Hepatocyte (in vitro differentiated cells): Measurements from ENCODE around the gene ZNF407. TPM values are rescaled to one million over a fixed set of nuclear protein-coding genes. Genes with fewer than 3 reads are reported as not detected.

ENCODE experiments used
- DNase-seq: peaks from one replicate; pipeline ENCODE4 v3.0.0-alpha.2; 2016; ENCODE audit warnings: low spot score
- H2AFZ ChIP-seq: fragments of 200-600 bp; sonication (generic); 2 replicates; pipeline ENCODE4 v1.6.0; 2016; ENCODE audit warnings: antibody characterized with exemption, mild to moderate bottlenecking
- H3K27ac ChIP-seq: fragments of 200-600 bp; sonication (generic); 2 replicates; pipeline ENCODE4 v1.5.1; 2016; ENCODE audit warnings: mild to moderate bottlenecking
- H3K27me3 ChIP-seq: fragments of 200-600 bp; sonication (generic); 2 replicates; pipeline ENCODE4 v1.6.1; 2016
- H3K36me3 ChIP-seq: fragments of 200-600 bp; sonication (generic); replicated peaks from 2 replicates; pipeline ENCODE4 v1.5.1; 2016; ENCODE audit warnings: low read depth; ENCODE audit not compliant: insufficient read depth
- H3K4me1 ChIP-seq: fragments of 200-600 bp; sonication (generic); 2 replicates; pipeline ENCODE4 v1.5.1; 2016; ENCODE audit warnings: mild to moderate bottlenecking, moderate library complexity; ENCODE audit not compliant: insufficient read depth
- H3K4me2 ChIP-seq: fragments of 200-600 bp; sonication (generic); 2 replicates; pipeline ENCODE4 v1.6.0; 2016
- H3K4me3 ChIP-seq: fragments of 200-600 bp; sonication (generic); 2 replicates; pipeline ENCODE4 v1.5.1; 2016; ENCODE audit warnings: mild to moderate bottlenecking
- H3K79me2 ChIP-seq: fragments of 200-600 bp; sonication (generic); 2 replicates; pipeline ENCODE4 v1.6.0; 2017; ENCODE audit warnings: mild to moderate bottlenecking
- H3K9me2 ChIP-seq: fragments of 200-600 bp; sonication (generic); replicated peaks from 2 replicates; pipeline ENCODE4 v1.6.0; 2017; ENCODE audit warnings: mild to moderate bottlenecking; ENCODE audit not compliant: insufficient read depth
- H3K9me3 ChIP-seq: fragments of 200-600 bp; sonication (generic); 2 replicates; pipeline ENCODE4 v1.5.1; 2016; ENCODE audit warnings: low read depth, mild to moderate bottlenecking
- H4K20me1 ChIP-seq: fragments of 200-600 bp; sonication (generic); 2 replicates; pipeline ENCODE4 v1.6.0; 2016; ENCODE audit warnings: mild to moderate bottlenecking; ENCODE audit not compliant: insufficient read depth, poor library complexity, severe bottlenecking
- EZH2 ChIP-seq: fragments of 200-600 bp; sonication (generic); IDR thresholded peaks from 2 replicates; pipeline ENCODE4 v1.6.1; 2016; ENCODE audit warnings: antibody characterized with exemption, mild to moderate bottlenecking, borderline replicate concordance
- EZH2phosphoT487 ChIP-seq: fragments of 200-600 bp; sonication (generic); IDR thresholded peaks from one replicate; pipeline ENCODE4 v1.6.1; 2018; ENCODE audit warnings: antibody characterized with exemption, mild to moderate bottlenecking, low read depth, moderate library complexity; ENCODE audit not compliant: unreplicated experiment, severe bottlenecking
- WGBS: methylation state at CpG from one replicate; pipeline ENCODE4 v1.1.6; 2016; ENCODE audit warnings: low lambda C conversion rate; ENCODE audit errors: missing lambda C conversion rate; 5-methylcytosine and 5-hydroxymethylcytosine counted together
- polyA plus RNA-seq: library from polyadenylated mRNA; unstranded; fragments of >200 nt; fragmentation: Nextera tagmentation; extraction: Ambion mirVana; gene quantifications from 2 replicates; pipeline ENCODE4 v1.2.1, GENCODE V29; 2016
- total RNA-seq: library from RNA; depleted of rRNA; stranded (reverse); fragments of >200 nt; gene quantifications from 2 replicates; pipeline ENCODE4 v1.2.3, GENCODE V29; 2014
- TF ChIP-seq, protein P1 (sequence below): fragments of 200-600 bp; sonication (generic); IDR thresholded peaks from 2 replicates; pipeline ENCODE4 v1.5.1; 2016; ENCODE audit warnings: antibody characterized with exemption, mild to moderate bottlenecking; ENCODE audit not compliant: poor library complexity

ZNF407 gene
- total and polyA plus RNA-seq, 2 experiments from 2014 or later, result 3.2 to 12.4 TPM

DNA sequence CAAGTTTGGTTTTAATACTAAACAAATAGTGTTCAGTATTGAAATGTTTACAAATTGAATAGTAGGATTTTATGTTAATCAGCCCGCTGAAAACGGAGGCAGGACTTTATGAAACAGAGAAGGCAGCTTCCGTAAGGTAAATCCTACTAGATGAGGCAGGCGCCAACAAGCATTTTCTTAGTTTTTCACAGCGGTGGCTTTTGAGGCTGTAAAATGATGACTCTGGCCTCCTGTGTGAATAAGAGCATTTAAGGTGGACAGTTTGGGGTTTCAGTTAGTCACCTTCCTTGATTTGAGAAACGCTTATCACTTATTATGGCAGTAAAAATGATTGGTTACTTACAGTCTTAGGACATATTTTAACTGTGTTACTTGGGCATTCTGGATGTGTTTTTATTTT, 398.4 kb downstream of the ZNF407 start:
- TF ChIP-seq EZH2phosphoT487 (no peak), EZH2 (no peak)
- TF ChIP-seq, protein P1, sequence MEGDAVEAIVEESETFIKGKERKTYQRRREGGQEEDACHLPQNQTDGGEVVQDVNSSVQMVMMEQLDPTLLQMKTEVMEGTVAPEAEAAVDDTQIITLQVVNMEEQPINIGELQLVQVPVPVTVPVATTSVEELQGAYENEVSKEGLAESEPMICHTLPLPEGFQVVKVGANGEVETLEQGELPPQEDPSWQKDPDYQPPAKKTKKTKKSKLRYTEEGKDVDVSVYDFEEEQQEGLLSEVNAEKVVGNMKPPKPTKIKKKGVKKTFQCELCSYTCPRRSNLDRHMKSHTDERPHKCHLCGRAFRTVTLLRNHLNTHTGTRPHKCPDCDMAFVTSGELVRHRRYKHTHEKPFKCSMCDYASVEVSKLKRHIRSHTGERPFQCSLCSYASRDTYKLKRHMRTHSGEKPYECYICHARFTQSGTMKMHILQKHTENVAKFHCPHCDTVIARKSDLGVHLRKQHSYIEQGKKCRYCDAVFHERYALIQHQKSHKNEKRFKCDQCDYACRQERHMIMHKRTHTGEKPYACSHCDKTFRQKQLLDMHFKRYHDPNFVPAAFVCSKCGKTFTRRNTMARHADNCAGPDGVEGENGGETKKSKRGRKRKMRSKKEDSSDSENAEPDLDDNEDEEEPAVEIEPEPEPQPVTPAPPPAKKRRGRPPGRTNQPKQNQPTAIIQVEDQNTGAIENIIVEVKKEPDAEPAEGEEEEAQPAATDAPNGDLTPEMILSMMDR, result no peak
- no peaks in the 10 kb centered on the region for H3K79me2 ChIP-seq
- H3K9me2 ChIP-seq, result no peaks in the 10 kb centered on the region
- H3K4me2 ChIP-seq, result no peak overlapping the region
- H2AFZ ChIP-seq, result no peak overlapping the region
- 83% methylated on average over 6 of the region's 6 CpGs for WGBS
- no peaks in the 10 kb centered on the region for H3K36me3 ChIP-seq
- no peak for DNase-seq
- no peaks in the 10 kb centered on the region for H3K27me3 ChIP-seq
- H4K20me1 ChIP-seq, result no peaks in the 10 kb centered on the region
- no peak overlapping the region for H3K4me3 ChIP-seq
- H3K27ac ChIP-seq, result no peak overlapping the region
- no peaks in the 10 kb centered on the region for H3K9me3 ChIP-seq
- no peaks in the 10 kb centered on the region for H3K4me1 ChIP-seq

DNA sequence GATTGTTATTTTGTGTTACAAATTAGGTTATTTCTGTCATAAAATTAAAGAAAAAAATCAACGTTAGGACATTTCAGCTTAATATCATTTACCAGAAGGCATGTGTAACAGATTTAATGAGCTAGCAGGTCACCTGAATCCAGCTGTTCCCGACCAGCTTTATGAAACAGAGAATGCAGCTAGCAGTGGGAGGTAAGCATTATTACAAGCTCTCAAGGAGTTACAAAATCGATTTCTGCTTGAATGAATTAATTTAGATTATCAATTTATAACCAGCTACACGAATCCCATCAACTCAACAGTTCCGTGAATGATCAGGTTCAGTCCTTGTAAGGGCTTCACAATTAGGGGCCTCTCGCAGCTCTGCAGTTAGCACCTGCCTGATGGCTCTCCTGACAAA, 399.3 kb downstream of the ZNF407 start:
- H3K9me2 ChIP-seq, result no peaks in the 10 kb centered on the region
- no peak overlapping the region for H3K4me2 ChIP-seq

DNA sequence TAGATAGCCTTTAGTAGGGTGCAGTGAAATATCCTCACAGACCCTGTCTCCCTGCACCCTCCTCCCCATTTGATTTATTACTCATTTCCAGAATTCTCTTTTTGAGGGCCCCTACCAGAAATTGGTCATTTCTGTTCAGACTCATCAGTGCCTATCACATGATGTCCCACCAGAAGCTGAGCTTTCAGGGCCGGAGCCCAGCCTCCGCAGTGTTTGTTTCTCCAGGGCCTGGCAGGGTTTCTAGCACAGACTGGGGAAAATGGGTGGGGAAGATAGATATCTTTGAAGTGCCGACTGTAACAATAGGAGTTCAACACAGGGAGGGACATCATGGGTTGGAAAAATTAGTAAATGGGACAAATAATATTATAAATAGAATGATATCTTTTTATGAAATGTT, 403.2 kb downstream of the ZNF407 start:
- 65% methylated on average over 3 of the region's 3 CpGs for WGBS
- Histone ChIP-seq H3K79me2 (no peaks in the 10 kb centered on the region), H3K4me1 (no peaks in the 10 kb centered on the region), H3K9me3 (no peaks in the 10 kb centered on the region), H3K27me3 (no peaks in the 10 kb centered on the region), H2AFZ (no peak overlapping the region), H3K4me3 (no peak overlapping the region), H3K4me2 (no peak overlapping the region), H3K36me3 (no peaks in the 10 kb centered on the region), H3K27ac (no peak overlapping the region), H3K9me2 (no peaks in the 10 kb centered on the region), H4K20me1 (no peaks in the 10 kb centered on the region)
- DNase-seq, result no peak
- TF ChIP-seq, protein P1, result no peak
- no peak for TF ChIP-seq EZH2
- no peak for TF ChIP-seq EZH2phosphoT487

More for the DNA sequence above, 399.3 kb downstream of the ZNF407 start:
- no peaks in the 10 kb centered on the region for H3K4me1 ChIP-seq
- H3K27ac ChIP-seq, result no peak overlapping the region
- H4K20me1 ChIP-seq, result no peaks in the 10 kb centered on the region
- H3K4me3 ChIP-seq, result no peak overlapping the region
- H3K27me3 ChIP-seq, result no peaks in the 10 kb centered on the region
- H3K79me2 ChIP-seq, result no peaks in the 10 kb centered on the region
- TF ChIP-seq EZH2phosphoT487 (no peak), EZH2 (no peak)
- TF ChIP-seq, protein P1, result no peak
- 77% methylated on average over 6 of the region's 6 CpGs for WGBS
- no peaks in the 10 kb centered on the region for H3K9me3 ChIP-seq
- no peak for DNase-seq
- no peak overlapping the region for H2AFZ ChIP-seq
- no peaks in the 10 kb centered on the region for H3K36me3 ChIP-seq

DNA sequence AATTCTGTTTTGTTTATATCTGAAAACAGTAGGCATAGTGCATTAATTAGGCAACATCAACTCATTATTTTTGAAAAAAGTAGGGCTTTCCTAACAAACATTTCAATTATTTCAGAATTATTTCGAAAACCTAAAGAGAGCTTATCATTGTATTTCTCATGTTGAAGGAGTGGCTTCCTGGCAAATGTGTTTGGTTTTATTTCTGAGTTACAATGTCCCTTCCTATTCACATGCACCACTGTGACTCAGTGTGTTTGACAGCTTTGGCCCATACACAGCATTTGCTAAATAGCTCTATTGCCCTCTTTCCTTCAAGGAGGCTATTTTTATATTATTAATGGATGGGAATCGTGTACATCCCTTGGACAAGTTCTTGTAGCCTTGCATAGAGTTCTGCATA, 405.4 kb downstream of the ZNF407 start:
- Histone ChIP-seq H3K36me3 (no peaks in the 10 kb centered on the region), H3K9me2 (no peaks in the 10 kb centered on the region), H3K4me2 (no peak overlapping the region), H3K27me3 (no peaks in the 10 kb centered on the region), H3K4me1 (no peaks in the 10 kb centered on the region), H3K79me2 (no peaks in the 10 kb centered on the region), H2AFZ (no peak overlapping the region), H3K4me3 (no peak overlapping the region), H4K20me1 (no peaks in the 10 kb centered on the region), H3K9me3 (no peaks in the 10 kb centered on the region), H3K27ac (no peak overlapping the region)
- TF ChIP-seq, protein P1, result no peak
- TF ChIP-seq EZH2, result no peak
- TF ChIP-seq EZH2phosphoT487, result no peak
- no peak for DNase-seq
- 92% methylated on average over 2 of the region's 2 CpGs for WGBS
